GM10847 (cell line): ENCODE measurements around the gene NAGPA.

ENCODE experiments used
- POLR2A ChIP-seq: IDR thresholded peaks from 2 replicates; pipeline ENCODE4 v1.6.1; 2011; ENCODE audit not compliant: insufficient read length; ENCODE audit errors: extremely low read depth

Gene NAGPA

GRCh38 chr16:5033256-5034166, at the start of gene NAGPA:
Gene NAGPA (minus strand): TSS chr16:5033935. CDS start chr16:5033914, 21 bp downstream.
- peak; percentile 58 for TF ChIP-seq POLR2A

- no peak for TF ChIP-seq POLR2A
These were observed 44.9 kb upstream of the NAGPA start for GRCh38 chr16:5078626-5079025.

- TF ChIP-seq POLR2A = no peak
These were observed 43.6 kb upstream of the NAGPA start for GRCh38 chr16:5077304-5077703.

- no peak for TF ChIP-seq POLR2A
These were observed 41.9 kb upstream of the NAGPA start for GRCh38 chr16:5075637-5076036.

GRCh38 chr16:5073279-5073629, 39.5 kb upstream of the NAGPA start:
- TF ChIP-seq POLR2A = no peak

GRCh38 chr16:5072334-5073278, 38.9 kb upstream of the NAGPA start:
- no peak for TF ChIP-seq POLR2A

GRCh38 chr16:5071681-5072333, 38.1 kb upstream of the NAGPA start, which contains the start of gene ALG1:
Gene ALG1 (plus strand): TSS chr16:5071843. CDS start chr16:5071850, 7 bp downstream.
- peak; percentile 96 for TF ChIP-seq POLR2A

- no peak for TF ChIP-seq POLR2A
These were observed 37.6 kb upstream of the NAGPA start for GRCh38 chr16:5071341-5071680.

- no peak for TF ChIP-seq POLR2A
These were observed 36.9 kb upstream of the NAGPA start for GRCh38 chr16:5070431-5071186.

- no peak for TF ChIP-seq POLR2A
These were observed 36.1 kb upstream of the NAGPA start for GRCh38 chr16:5069854-5070253.

GRCh38 chr16:5069048-5069447, 35.3 kb upstream of the NAGPA start:
- TF ChIP-seq POLR2A = no peak

- no peak for TF ChIP-seq POLR2A
These were observed 32.8 kb upstream of the NAGPA start for GRCh38 chr16:5066511-5066910.

- no peak for TF ChIP-seq POLR2A
These were observed 32.1 kb upstream of the NAGPA start, which contains the start of gene C16orf89 for GRCh38 chr16:5065813-5066212. Gene C16orf89 (minus strand): TSS chr16:5065956. CDS start chr16:5065908, 48 bp downstream.

GRCh38 chr16:5065326-5065725, 31.6 kb upstream of the NAGPA start:
- no peak for TF ChIP-seq POLR2A
